GM19099 (cell line): ENCODE measurements around the gene SLC27A4.
A peak's percentile ranks its signal among the peaks of the same experiment; 100 is the strongest.

Experiments
- POLR2A ChIP-seq: IDR thresholded peaks from 3 replicates; pipeline ENCODE4 v1.6.1; 2011; ENCODE audit warnings: low read depth; ENCODE audit not compliant: insufficient read length; ENCODE audit errors: extremely low read depth

SLC27A4 gene

GRCh38 chr9:128321343-128321742 is 19.0 kb upstream of the SLC27A4 start:
- TF ChIP-seq POLR2A: no peak

GRCh38 chr9:128321879-128322403 is 18.4 kb upstream of the SLC27A4 start:
- peak; percentile 84 for TF ChIP-seq POLR2A

- TF ChIP-seq POLR2A: peak; percentile 60
These were observed 17.7 kb upstream of the SLC27A4 start, which contains the start of the genes COQ4 and TRUB2 for GRCh38 chr9:128322404-128323211. Gene COQ4, plus strand, starts transcription at chr9:128322839. Its CDS starts 20 bp downstream, at chr9:128322859. Gene TRUB2, minus strand, starts transcription at chr9:128322447. Its CDS starts 39 bp downstream, at chr9:128322408.

- no peak for TF ChIP-seq POLR2A
These were observed 17.1 kb upstream of the SLC27A4 start for GRCh38 chr9:128323212-128323730.

GRCh38 chr9:128323791-128324190 is 16.5 kb upstream of the SLC27A4 start:
- TF ChIP-seq POLR2A: no peak

- no peak for TF ChIP-seq POLR2A
These were observed 15.9 kb upstream of the SLC27A4 start for GRCh38 chr9:128324401-128324800.

GRCh38 chr9:128325629-128326028 is 14.7 kb upstream of the SLC27A4 start:
- no peak for TF ChIP-seq POLR2A

- TF ChIP-seq POLR2A: no peak
These were observed 6.9 kb upstream of the SLC27A4 start for GRCh38 chr9:128333451-128333869.

- no peak for TF ChIP-seq POLR2A
These were observed 5.2 kb upstream of the SLC27A4 start for GRCh38 chr9:128335161-128335560.

GRCh38 chr9:128335914-128336313 is 4.4 kb upstream of the SLC27A4 start:
- TF ChIP-seq POLR2A: no peak

- TF ChIP-seq POLR2A: no peak
These were observed 2.4 kb upstream of the SLC27A4 start for GRCh38 chr9:128337936-128338335.

- no peak for TF ChIP-seq POLR2A
These were observed 536 bp downstream of the SLC27A4 start for GRCh38 chr9:128340691-128341434.

GRCh38 chr9:128341435-128341849 is 1.1 kb downstream of the SLC27A4 start:
- no peak for TF ChIP-seq POLR2A

GRCh38 chr9:128342971-128343680 is 2.8 kb downstream of the SLC27A4 start:
- no peak for TF ChIP-seq POLR2A

GRCh38 chr9:128343855-128344254 is 3.5 kb downstream of the SLC27A4 start:
- no peak for TF ChIP-seq POLR2A
